ENCODE data around the gene LAPTM5. TPM values are rescaled to one million over a fixed set of nuclear protein-coding genes. Genes with fewer than 3 reads are reported as not detected.

LAPTM5 gene
- total and polyA plus RNA-seq, 4 donors: 58.7 to 653 (median 271) TPM

DNA sequence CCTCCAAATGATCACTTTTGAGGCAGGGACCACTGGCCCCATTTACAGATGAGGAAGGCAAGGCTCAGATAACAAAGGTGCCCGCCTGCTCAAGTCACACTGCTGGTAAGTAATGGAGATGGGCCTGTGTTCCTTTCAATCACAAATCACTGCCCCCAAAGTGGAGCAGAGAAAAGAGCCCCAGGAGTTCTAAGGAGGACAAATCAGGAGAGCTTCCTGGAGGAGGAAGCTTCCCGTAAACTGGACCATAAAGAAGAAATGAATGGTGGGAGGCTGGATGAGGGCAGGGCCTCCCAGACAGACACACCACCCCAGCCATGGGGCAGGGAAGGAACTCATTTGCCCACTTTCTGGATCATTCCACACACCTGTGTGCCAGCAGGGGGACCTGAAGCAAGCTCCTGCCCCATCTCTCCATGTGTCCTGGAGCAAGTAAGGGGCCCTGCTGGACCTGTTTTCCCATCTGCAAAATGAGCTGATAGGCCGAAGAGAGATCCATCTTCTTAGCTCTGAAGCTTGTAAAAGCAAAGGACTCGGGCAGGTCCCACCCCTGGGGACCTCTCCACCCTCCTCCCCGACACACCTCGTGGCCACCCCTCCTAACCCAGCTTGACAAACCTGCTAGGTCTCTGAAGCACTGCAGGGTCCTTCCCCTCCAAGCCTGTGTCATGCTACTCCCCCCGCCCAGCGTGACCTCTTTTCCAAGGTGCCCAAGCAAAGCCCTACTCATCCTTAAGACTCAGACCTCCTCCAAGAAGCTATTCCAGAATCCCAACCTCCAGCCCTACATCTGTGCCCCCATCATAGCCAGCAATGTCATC lies 5.5 kb downstream of the LAPTM5 start:
- no peak overlapping the region for H3K27ac ChIP-seq (ENCODE audit: low read depth in 1 of 2, low read length in 1 of 2)
- no peak for DNase-seq
- H3K27me3 ChIP-seq (ENCODE audit: control insufficient read depth in 3 of 3, insufficient read depth in 3 of 3, low read length in 2 of 3): no peaks in the 10 kb centered on the region
- WGBS, 2 donors: 79 to 85% methylated on average over 8 of the region's 8 CpGs
- H3K4me3 ChIP-seq: no peak overlapping the region
- no peaks in the 10 kb centered on the region for H3K9me3 ChIP-seq (ENCODE audit: control insufficient read depth in 4 of 4, insufficient read depth in 3 of 4, low read length in 3 of 4)
- TF ChIP-seq, protein P1, sequence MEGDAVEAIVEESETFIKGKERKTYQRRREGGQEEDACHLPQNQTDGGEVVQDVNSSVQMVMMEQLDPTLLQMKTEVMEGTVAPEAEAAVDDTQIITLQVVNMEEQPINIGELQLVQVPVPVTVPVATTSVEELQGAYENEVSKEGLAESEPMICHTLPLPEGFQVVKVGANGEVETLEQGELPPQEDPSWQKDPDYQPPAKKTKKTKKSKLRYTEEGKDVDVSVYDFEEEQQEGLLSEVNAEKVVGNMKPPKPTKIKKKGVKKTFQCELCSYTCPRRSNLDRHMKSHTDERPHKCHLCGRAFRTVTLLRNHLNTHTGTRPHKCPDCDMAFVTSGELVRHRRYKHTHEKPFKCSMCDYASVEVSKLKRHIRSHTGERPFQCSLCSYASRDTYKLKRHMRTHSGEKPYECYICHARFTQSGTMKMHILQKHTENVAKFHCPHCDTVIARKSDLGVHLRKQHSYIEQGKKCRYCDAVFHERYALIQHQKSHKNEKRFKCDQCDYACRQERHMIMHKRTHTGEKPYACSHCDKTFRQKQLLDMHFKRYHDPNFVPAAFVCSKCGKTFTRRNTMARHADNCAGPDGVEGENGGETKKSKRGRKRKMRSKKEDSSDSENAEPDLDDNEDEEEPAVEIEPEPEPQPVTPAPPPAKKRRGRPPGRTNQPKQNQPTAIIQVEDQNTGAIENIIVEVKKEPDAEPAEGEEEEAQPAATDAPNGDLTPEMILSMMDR (IDR thresholded peaks at IDR 0.05; ENCODE audit: control extremely low read depth, extremely low read depth): no peak
- H3K4me1 ChIP-seq (ENCODE audit: control insufficient read depth in 5 of 5, insufficient read depth in 5 of 5, low read length in 5 of 5): peaks cover 0 to 5% (median 0%) of the 10 kb centered on the region in 5 donors
- H3K36me3 ChIP-seq (ENCODE audit: control insufficient read depth in 4 of 4, insufficient read depth in 4 of 4, low read length in 4 of 4): no peaks in the 10 kb centered on the region
- ATAC-seq (ENCODE audit: insufficient read depth, low FRiP score): no peak
- H3K9ac ChIP-seq (ENCODE audit: insufficient read depth in 1 of 2, low read length in 2 of 2): no peak overlapping the region

DNA sequence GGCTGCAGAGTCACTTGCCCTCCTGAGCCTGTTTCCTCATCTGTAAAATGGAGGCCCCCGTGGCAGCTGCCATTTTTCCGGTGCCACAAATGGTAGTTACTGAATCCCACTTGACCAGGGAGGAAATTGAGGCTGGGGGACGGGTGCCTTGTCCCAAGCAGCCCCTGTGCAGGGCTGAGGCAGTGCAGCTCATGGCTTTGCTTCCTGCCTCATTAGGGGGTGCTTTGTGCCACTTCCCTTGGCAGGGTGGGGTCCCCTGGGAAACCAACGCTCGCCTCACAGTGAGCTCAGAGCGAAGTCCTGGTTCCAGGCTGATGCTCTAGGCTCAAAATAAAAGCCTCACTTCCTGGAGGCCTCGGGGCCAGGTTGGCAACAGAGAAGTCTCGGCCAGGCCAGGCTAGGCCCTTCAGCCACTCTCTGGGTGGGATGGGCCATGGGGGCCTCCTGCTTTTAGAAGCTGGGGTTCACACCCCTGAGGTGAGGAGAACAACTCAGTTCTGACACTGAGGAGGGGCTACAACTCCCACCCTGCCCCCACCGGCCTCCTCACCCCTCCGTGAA lies 6.8 kb downstream of the LAPTM5 start:
- Histone ChIP-seq H3K36me3 (ENCODE audit: control insufficient read depth in 4 of 4, insufficient read depth in 4 of 4, low read length in 4 of 4) (no peaks in the 10 kb centered on the region), H3K9ac (ENCODE audit: insufficient read depth in 1 of 2, low read length in 2 of 2) (no peak overlapping the region), H3K27ac (ENCODE audit: low read depth in 1 of 2, low read length in 1 of 2) (peak overlapping the region in 1 of 2 donors; percentile 10), H3K9me3 (ENCODE audit: control insufficient read depth in 4 of 4, insufficient read depth in 3 of 4, low read length in 3 of 4) (no peaks in the 10 kb centered on the region), H3K4me3 (no peak overlapping the region), H3K4me1 (ENCODE audit: control insufficient read depth in 5 of 5, insufficient read depth in 5 of 5, low read length in 5 of 5) (peaks cover 0 to 6% (median 0%) of the 10 kb centered on the region in 5 donors), H3K27me3 (ENCODE audit: control insufficient read depth in 3 of 3, insufficient read depth in 3 of 3, low read length in 2 of 3) (no peaks in the 10 kb centered on the region)
- WGBS, 2 donors: 53 to 63% methylated on average over 10 of the region's 10 CpGs
- no peak for ATAC-seq (ENCODE audit: insufficient read depth, low FRiP score)
- DNase-seq: no peak
- TF ChIP-seq, protein P1 (IDR thresholded peaks at IDR 0.05; ENCODE audit: control extremely low read depth, extremely low read depth): no peak

DNA sequence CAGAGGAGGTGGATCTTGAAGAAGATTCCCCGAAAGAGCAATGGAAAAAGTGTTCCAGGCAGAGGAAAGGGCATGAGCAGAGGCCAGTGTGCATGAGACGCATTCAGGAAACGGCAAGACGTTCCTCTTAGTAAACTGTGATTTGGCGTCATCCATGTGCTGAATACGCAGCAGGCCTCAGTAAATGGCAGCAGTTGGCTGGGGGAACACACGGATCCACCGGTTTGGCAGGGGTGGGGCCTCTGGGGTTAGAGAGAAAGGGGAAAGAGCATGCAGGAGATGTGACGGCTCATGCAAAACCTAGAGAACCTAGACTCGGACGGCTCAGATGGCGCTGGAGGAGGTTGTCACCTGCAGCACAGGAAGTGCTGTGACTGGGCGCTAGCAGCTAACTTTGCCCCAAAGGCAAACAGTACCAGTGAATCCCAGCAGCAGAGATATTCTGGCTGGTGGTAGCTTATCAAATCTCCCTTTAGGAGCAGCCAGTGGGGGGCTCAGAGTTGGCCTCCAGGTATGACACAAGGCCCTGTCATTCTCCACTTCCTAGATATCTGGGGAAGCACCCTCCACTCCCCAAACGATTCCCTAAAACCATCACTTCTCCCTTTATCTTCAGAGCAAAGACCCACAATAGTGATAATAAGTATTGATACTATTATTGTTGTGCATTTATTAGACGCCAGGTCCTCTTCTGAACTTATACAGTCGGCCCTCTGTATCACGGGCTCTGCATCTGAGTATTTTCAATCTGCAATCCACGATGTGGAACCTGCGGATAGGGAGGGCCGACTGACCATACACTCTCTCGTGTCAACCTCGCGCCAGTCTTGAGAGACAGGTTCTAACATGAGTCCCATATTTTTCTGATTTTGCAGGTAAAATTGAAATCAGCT lies 7.6 kb downstream of the LAPTM5 start:
- Histone ChIP-seq H3K4me3 (no peak overlapping the region), H3K9ac (ENCODE audit: insufficient read depth in 1 of 2, low read length in 2 of 2) (no peak overlapping the region), H3K27me3 (ENCODE audit: control insufficient read depth in 3 of 3, insufficient read depth in 3 of 3, low read length in 2 of 3) (no peaks in the 10 kb centered on the region), H3K36me3 (ENCODE audit: control insufficient read depth in 4 of 4, insufficient read depth in 4 of 4, low read length in 4 of 4) (no peaks in the 10 kb centered on the region), H3K27ac (ENCODE audit: low read depth in 1 of 2, low read length in 1 of 2) (peak overlapping the region in 1 of 2 donors; percentile 28), H3K4me1 (ENCODE audit: control insufficient read depth in 5 of 5, insufficient read depth in 5 of 5, low read length in 5 of 5) (peaks cover 0 to 4% (median 0%) of the 10 kb centered on the region in 5 donors), H3K9me3 (ENCODE audit: control insufficient read depth in 4 of 4, insufficient read depth in 3 of 4, low read length in 3 of 4) (no peaks in the 10 kb centered on the region)
- TF ChIP-seq, protein P1 (IDR thresholded peaks at IDR 0.05; ENCODE audit: control extremely low read depth, extremely low read depth): no peak
- DNase-seq (no peak), ATAC-seq (ENCODE audit: insufficient read depth, low FRiP score) (no peak)
- WGBS, 2 donors: 58 to 72% methylated on average over 23 of the region's 23 CpGs

All from lung (tissue), 12 donors.